ENCODE results near the gene HSPA12B. TPM values are rescaled to one million over a fixed set of nuclear protein-coding genes. Genes with fewer than 3 reads are reported as not detected.

The HSPA12B gene
- total RNA-seq, 1 experiment from 2014 or later, result 2.7 TPM

GRCh38 chr20:3740615-3741301 lies 8.3 kb downstream of the HSPA12B start:
- Histone ChIP-seq H4K20me1 (ENCODE audit: control insufficient read depth, insufficient read depth, insufficient read length) (no peaks in the 10 kb centered on the region), H3K4me2 (ENCODE audit: insufficient read depth, insufficient read length, low read length) (no peak overlapping the region), H3K4me1 (ENCODE audit: insufficient read depth, low read length) (peaks cover 3% of the 10 kb centered on the region; the same call in 1 of the 2 replicates), H3K56ac (ENCODE audit: insufficient read length, low read depth, low read length) (no peak overlapping the region), H2BK15ac (ENCODE audit: low read depth, low read length) (no peak overlapping the region), H3K27me3 (ENCODE audit: insufficient read depth, low read length) (no peaks in the 10 kb centered on the region), H3K4ac (ENCODE audit: low read depth, low read length) (no peak overlapping the region), H2AFZ (ENCODE audit: low read length) (no peak overlapping the region), H3T11ph (ENCODE audit: low read length) (no peak overlapping the region), H4K91ac (ENCODE audit: insufficient read length, low read depth, low read length) (no peak overlapping the region), H2BK12ac (ENCODE audit: insufficient read length, low read depth, low read length) (no peak overlapping the region), H2BK120ac (ENCODE audit: low read depth, low read length, poor library complexity, severe bottlenecking) (no peak overlapping the region), H2AK5ac (ENCODE audit: insufficient read length, low read length) (no peak overlapping the region), H3K14ac (ENCODE audit: insufficient read depth, low read length) (no peak overlapping the region), H4K5ac (ENCODE audit: insufficient read length, low read depth, low read length) (no peak overlapping the region), H2BK20ac (ENCODE audit: low read depth, low read length, poor library complexity, severe bottlenecking) (no peak overlapping the region), H2BK5ac (ENCODE audit: insufficient read length, low read length) (no peak overlapping the region), H4K8ac (replicated peaks; ENCODE audit: insufficient read length, low read depth, low read length) (no peak overlapping the region), H3K23ac (ENCODE audit: insufficient read length, low read depth, low read length) (no peak overlapping the region), H3K23me2 (ENCODE audit: insufficient read length, low read depth, low read length, poor library complexity, severe bottlenecking) (peaks cover 10% of the 10 kb centered on the region), H3K9me3 (ENCODE audit: control insufficient read depth, low read depth, low read length) (no peaks in the 10 kb centered on the region), H3K18ac (ENCODE audit: insufficient read length, low read depth, low read length) (no peak overlapping the region), H3K9ac (ENCODE audit: extremely low read depth, insufficient read length, low read length) (no peak overlapping the region), H3K79me2 (ENCODE audit: insufficient read depth, low read length) (no peaks in the 10 kb centered on the region), H3K27ac (ENCODE audit: insufficient read length, low read depth, low read length) (no peak overlapping the region), H3K79me1 (ENCODE audit: insufficient read depth, low read depth, low read length, poor library complexity, severe bottlenecking) (no peaks in the 10 kb centered on the region)
- peak; percentile 7 for DNase-seq
- H3K27ac Mint-ChIP-seq, result no peak overlapping the region
- peaks cover 15% of the 10 kb centered on the region for H3K27me3 Mint-ChIP-seq (ENCODE audit: low read depth)
- no peak for TF ChIP-seq CTCF (conservative IDR thresholded peaks at IDR 0.05)
- no peaks in the 10 kb centered on the region for H3K9me3 Mint-ChIP-seq
- peaks cover 17 to 38% of the 10 kb centered on the region in 2 experiments for H3K4me1 Mint-ChIP-seq
- no peak overlapping the region for H3K4me3 Mint-ChIP-seq
- H3K36me3 Mint-ChIP-seq (ENCODE audit: insufficient read depth in 1 of 3, low read depth in 3 of 3), result no peaks in the 10 kb centered on the region
- WGBS (ENCODE audit: extremely low coverage, insufficient read length, low lambda C conversion rate), result no CpG with 5 or more reads among the region's 15 CpGs

Measured in H9 (cell line).